ENCODE measurements around the gene TRIP11.

- TF ChIP-seq EZH2 (IDR thresholded peaks at IDR 0.05; ENCODE audit: low read length, missing control alignments): no peak
- TF ChIP-seq, protein P1, sequence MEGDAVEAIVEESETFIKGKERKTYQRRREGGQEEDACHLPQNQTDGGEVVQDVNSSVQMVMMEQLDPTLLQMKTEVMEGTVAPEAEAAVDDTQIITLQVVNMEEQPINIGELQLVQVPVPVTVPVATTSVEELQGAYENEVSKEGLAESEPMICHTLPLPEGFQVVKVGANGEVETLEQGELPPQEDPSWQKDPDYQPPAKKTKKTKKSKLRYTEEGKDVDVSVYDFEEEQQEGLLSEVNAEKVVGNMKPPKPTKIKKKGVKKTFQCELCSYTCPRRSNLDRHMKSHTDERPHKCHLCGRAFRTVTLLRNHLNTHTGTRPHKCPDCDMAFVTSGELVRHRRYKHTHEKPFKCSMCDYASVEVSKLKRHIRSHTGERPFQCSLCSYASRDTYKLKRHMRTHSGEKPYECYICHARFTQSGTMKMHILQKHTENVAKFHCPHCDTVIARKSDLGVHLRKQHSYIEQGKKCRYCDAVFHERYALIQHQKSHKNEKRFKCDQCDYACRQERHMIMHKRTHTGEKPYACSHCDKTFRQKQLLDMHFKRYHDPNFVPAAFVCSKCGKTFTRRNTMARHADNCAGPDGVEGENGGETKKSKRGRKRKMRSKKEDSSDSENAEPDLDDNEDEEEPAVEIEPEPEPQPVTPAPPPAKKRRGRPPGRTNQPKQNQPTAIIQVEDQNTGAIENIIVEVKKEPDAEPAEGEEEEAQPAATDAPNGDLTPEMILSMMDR (conservative IDR thresholded peaks at IDR 0.05 in 1 of 2, IDR thresholded peaks at IDR 0.05 in 1 of 2; ENCODE audit: low read depth in 1 of 2, low read length in 2 of 2): no peak
Observed at GRCh38 chr14:91985521-91986255, 54.2 kb downstream of the TRIP11 start.

Measured in fibroblast of lung (primary cell).